Measurements from ENCODE around the gene CACNB3.

CACNB3 gene

GRCh38 chr12:48817873-48818830 lies at the start of gene CACNB3:
Gene CACNB3, plus strand, starts transcription at chr12:48818496. Its CDS starts 434 bp downstream, at chr12:48818930.
- DNase-seq = peak in 46 of 58 donors; percentile 9 to 69 (median 40)

- DNase-seq = no peak
Measured at GRCh38 chr12:48768736-48769135, 49.6 kb upstream of the CACNB3 start.

GRCh38 chr12:48770756-48771155 lies 47.5 kb upstream of the CACNB3 start:
- DNase-seq = no peak

- no peak for DNase-seq
Measured at GRCh38 chr12:48771588-48772112, 46.6 kb upstream of the CACNB3 start.

DNA sequence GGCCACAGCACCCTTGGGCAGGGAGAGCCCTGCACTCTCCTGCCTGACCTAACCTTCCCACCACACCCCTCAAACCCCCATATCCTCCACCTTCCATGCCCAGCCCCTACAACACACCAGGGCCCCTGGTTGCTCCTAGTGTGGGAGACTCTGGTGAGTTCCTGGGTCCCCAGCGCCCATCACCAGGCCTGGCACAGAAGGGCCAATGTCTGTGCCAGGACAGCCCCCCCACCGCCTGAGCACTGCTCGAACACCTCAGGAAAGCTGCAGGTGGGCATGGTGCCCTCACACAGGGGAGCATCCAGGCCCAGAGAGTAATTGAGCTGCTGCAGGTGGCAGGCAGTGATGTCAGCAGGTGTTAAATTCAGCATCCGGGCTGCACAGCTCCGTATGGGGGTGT lies 44.6 kb upstream of the CACNB3 start:
- DNase-seq = no peak

DNA sequence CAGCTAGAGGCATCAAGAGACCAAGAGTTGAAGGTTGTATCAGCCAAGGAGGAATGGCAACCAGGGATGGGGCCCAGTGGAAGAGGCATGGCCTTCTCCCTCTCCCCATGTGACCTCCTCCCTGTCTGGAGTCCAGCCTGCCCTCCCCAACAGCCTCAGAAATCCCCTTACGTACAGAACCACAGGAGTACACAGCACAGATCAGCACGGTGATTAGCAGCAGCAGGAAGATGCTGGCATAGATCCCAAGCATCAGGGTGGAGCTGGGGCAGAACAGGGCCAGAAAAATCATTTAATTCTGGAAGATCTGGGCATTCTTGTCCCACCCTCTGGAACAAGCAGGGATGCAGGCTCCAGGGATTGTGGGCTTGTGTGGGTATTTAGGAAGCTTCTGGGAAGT lies 43.8 kb upstream of the CACNB3 start:
- no peak for DNase-seq

DNA sequence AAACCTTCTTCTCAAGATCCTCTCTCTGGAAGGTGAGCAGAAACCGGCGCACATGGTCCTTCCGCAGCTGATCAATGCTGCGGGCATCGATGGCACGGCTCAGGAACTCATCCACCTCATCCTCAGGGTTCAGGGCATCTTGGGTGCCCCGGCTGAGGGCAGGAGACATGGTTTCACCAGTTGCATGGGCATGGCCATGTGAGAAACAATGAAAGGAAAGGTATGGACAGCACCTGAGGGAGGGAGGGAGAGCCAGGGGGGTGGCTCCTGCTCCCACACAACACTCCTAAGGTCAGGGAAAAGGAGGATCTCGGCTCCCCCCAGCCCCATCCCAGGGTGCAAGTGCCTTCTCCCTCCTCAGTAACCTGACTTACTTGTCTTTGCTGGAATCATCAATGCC lies 43.0 kb upstream of the CACNB3 start:
- no peak for DNase-seq

GRCh38 chr12:48775991-48776649 lies 42.2 kb upstream of the CACNB3 start:
- DNase-seq = no peak

GRCh38 chr12:48776956-48777355 lies 41.3 kb upstream of the CACNB3 start:
- no peak for DNase-seq

GRCh38 chr12:48777501-48778400 lies 40.5 kb upstream of the CACNB3 start:
- no peak for DNase-seq

- DNase-seq = no peak
Measured at GRCh38 chr12:48779869-48780268, 38.4 kb upstream of the CACNB3 start.

DNA sequence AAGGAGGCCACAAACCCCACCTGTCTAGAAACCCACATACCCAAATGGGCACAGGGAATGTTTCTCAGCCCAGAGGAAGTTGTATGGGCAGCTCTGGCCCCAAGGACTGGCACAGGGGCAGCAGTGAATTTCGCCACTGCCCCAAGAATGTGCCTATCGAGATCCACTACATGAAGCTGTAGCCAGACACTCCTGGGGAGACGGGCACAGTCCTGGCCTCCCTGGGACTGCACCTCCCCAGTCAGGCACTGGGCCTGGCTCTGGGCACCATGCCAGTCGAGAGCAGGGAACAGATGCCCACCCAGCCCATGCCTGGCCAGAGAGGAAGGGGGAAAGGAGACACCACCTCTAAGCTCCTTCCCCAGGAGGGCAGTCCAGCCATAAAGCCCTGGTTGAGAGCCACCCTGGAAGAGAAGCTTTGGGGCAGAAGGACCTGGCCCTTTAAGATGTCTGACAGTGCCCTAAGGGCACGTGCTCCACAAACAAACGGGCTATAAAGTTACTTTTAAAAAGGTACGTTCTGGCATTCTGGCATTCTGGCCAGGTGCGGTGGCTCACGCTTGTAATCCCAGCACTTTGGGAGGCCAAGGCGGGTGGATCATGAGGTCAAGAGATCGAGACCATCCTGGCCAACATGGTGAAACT lies 37.8 kb upstream of the CACNB3 start:
- DNase-seq = no peak

- no peak for DNase-seq
Measured at GRCh38 chr12:48781750-48782456, 36.4 kb upstream of the CACNB3 start.

DNA sequence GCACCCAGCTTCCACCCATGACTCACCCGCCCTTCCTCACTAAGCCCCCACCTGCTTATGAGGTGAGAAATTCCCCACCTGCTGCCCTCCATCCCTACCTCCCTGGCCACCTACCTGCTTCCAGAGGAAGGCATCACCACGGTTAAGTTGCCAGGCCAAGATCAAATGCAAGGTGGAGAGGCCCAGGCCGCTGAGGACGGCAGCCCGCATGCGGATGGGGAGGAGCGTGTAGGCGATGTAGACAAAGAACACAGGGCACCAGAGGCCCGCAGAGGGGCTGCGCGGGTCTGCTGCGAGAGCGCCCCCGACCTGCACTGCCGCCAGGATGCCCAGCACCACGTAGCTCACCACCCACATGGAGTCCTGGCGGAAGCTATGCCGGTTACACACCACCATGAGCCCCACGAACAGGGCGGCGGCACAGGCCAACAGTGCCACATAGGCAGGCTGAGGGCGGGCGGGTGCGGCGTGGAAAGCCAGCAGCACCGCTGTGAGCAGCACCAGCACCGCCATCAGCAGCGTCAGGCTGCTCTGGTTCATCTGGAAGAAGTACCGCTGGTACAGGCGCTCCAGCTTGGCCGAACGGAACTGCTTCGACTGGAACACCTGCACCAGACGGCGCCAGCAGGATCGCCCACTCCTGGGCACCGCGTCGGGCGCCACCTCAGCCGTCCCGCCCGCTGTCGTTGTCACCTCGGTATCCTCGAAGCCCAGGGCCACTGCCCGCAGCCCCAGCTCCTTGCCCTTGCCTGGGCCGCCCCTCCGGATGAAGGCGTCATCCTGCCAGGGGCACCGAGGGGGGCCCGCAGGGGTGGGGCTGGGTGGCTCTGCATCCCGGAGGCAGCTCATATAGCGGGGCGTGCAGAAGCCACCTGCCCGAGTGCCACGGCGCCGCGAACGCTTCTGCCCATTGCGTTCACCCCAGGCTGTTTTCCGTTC lies 35.6 kb upstream of the CACNB3 start:
- DNase-seq = no peak

GRCh38 chr12:48783432-48783831 lies 34.9 kb upstream of the CACNB3 start:
- DNase-seq = no peak

DNA sequence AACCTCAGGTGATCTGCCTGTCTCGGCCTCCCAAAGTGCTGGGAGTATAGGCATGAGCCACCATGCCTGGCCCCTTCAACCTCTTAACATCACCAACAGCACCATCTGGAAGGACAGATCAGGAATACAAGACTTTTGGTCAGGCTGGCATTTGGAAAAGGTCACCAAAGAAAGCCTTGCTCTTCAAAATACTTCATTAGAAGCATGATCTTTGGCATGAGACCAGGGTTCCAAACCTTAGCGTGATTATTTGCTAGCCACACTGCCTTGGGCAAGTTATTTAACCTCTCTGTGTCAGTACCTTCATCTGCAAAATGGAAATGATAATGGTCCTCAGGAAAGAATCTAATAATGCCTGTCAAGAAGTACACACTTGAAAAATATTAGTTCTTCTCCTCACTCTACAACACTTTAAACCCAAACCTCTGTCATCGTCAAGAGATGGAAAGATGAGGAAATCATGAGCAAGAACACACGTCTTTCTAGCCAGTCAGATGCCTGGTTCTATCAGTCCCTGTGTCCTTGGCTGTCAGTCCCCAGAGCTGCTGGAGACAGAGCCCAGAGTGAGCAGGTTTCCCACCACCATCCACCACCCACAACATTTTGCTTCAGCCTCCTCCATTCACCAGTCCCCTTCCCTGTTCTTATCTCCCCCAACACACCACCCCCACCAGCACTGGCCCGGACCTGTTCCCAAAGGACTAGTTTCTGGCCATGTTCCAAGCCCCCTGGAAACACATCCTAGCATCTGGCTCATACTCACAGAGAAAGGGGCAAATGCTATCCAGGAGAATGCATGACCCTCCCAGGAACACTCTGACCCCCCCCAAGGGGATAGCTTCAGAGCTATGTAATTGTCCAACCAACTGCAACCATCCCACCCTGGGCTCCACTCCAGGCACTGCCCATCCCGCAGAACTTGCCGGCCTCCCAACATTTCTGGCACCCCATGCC lies 31.4 kb upstream of the CACNB3 start:
- no peak for DNase-seq

DNA sequence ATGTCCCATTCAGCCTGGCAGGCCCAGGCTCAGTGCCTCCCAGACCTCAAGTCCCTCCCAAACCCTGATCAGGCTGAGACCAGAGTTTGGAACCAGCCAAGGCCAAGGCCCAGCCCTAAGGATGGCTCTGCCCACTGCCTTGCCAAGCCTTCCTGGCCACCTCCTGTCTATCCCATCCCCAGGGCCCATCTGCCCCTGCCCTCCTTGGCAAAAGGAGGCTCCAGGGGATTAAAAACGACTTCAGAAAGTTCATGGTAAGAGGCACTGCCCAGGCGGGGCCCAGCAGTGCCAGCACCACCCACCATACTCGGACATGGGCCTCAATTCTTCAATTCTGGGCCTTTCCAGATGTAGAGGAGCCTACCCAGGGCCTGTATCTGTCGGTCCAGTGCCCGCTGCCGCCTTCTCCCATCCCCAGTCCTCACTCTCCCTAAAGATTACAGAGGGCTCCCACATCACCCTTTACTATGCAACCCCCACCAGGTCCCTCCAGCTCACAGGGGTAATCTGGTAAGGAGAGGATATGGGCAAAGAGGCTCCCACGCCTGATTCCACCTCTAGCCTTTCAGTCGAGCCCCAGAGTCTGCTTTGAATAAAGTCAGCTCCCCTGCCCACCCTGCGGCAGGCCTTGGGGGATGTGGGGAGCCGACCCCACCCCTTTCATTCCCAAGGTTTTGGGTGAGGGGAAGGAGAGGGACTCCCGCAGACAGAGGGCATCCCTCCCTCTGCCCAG lies 30.3 kb upstream of the CACNB3 start:
- no peak for DNase-seq
